GM19395 (cell line): ENCODE data around the gene TNC.
A peak's percentile ranks its signal among the peaks of the same experiment; 100 is the strongest.

Source experiments
- ATAC-seq: cut with Tn5 transposase; IDR thresholded peaks from one replicate; pipeline ENCODE4 v1.9.1; 2021; ENCODE audit warnings: mild to moderate bottlenecking, moderate library complexity; ENCODE audit not compliant: unreplicated experiment

Gene TNC

DNA sequence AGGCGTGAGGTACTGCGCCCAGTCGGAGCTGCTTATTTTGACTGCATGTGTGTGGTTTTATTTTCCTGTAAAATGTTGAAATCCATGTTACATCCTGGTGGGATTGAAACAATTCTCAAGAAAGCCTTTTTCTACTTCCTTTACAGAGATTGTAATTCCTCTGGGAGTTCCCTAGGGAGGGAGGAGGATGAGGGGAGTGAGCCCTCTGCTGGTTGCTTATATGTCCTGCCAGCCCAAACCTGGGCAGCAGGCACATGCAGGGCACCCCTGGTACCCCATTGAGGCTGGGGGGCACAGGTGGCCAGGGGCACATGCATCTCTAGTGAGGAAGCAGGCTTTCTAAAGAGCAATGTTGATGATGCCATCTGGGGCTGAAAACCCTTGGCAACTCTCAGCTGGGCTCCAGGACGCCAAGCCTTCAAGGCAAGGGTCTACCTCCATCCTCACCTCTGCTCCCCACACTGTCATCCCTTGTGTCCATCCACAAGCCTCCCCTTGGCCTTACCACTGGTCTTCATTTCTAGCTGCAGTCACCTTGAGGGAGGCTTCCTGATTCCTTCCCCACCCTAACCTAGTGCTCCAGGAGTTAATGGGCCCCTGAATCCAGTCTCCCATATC lies 102.8 kb downstream of the TNC start:
- ATAC-seq = no peak

DNA sequence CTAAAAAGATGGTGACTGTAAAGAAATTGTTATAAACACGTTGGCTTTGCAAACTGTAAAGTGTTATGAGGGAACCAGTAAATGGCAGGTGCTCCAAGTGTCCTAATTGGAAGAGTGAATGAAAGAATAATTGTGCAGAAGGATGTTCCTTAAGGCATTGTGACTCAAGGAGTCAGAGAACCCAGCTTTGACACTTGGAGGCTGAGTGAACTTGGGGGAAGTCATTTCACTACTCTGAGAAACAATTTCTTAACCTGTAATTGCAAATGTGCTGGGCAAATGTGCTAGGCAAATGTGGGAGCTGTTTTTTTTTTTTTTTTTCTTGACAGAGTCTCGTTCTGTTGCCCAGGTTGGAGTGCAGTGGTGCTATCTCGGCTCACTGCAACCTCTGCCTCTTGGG lies 103.5 kb downstream of the TNC start:
- ATAC-seq = no peak

GRCh38 chr9:115013998-115014397 lies 104.0 kb downstream of the TNC start:
- peak; percentile 78 for ATAC-seq

DNA sequence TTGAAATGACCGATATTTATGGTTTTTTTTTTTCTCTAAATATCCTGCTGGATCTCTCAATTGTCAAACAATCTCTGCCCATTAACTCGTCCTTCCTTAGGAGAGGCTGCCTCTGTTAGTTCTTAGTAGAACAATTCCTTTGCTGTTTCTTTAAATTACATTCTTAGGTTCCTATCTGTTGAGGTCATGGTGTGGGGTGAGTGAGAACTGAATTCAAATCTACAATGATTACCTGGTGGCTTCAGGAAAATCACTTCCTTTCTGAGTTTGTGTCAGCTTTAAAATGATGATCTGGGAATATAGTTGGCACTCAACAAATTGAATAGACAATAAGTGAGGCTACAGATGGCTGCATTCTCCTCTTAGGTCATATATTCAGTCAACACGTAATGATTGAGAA lies 105.5 kb downstream of the TNC start:
- no peak for ATAC-seq

DNA sequence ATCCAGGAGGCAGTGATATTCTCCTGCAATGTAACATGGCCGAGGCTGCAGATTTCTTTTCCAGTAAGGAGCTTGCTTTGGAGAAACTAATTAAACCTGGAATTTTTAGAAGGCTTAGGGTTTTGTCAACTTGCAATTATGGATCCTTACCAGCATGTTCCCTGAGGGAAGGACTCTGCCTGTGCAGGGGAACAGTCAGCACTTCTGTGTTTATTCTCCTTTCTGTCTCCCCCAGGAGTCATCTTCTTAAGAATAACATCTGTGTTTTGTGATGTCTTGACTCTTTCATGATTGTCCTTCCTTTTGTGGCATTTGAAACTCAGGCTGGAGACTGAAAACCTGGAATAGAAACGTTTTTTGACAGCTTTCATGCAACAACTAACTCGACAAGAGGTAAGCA lies 107.1 kb downstream of the TNC start:
- ATAC-seq = no peak

DNA sequence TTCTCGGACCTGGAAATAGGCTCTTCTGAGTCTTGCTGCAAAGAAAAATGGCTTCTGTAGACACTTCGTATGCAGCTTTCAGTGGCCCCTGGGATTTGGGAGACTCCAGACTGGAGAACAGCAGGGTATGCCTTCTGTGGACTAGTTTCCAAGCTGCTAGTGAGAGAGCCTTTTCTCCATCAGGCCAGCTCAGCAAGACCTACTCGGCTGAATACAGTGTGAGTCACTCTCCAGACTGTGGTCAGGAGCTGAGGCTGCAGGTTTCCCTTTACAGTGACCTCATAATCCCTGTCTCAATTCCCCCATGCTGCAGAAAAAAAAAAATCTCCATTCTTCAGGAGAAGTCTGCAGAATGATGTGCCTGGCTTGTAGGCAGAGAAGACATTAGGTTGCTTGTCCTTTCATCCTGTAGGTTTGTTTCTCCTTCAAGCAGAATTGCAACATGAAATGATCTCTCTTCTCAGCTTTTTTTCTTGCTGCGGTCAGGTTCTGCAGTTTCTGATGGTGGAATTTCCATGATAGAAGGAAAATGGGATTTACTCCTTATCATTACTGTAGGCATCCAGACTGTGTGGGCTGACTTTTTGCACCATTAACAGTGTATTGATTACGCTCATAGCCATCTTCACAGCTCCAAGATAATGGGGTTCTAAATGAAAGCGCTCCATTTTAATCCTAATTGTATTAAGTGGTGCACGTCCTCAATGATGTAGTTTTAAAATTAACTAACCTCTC lies 109.3 kb downstream of the TNC start:
- ATAC-seq = no peak

DNA sequence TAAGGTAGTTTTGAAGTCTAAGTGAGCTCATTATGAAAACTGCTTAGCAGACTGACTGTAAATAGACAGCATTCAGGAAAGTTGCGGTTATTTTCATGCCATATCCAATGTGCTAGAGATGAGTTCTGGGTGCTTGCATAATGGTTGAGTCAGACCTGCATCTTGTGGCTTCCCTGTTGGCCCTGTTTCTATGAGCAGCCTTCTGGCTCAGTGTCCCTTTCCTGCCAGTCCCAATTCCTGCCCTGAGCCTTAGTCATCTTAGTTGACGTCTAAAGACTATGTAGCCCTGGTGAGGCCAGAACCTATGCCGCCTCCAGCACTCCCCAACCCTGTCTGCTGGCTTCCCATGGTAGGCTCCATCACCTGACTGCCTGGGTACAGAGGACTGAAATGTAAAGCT lies 111.3 kb downstream of the TNC start:
- ATAC-seq = no peak

DNA sequence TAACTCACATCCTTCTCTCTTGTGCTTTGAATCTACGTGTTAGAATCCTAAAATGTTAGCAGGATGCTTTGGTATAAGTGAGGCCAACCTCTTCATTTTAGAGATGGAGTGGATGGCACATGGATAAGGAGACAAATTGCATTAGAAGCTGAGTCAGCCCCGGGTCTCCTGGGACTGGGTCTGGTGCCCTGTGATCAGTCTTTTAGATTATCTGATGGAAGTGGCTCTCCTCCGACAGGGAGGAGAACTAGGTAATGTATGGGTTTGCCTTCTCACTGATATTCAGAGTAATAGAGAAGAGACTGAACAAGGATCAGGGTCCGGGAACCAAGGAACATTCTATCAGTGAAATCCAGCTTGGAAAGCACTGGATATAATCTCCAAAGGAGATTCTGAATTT lies 112.6 kb downstream of the TNC start:
- ATAC-seq = no peak

- no peak for ATAC-seq
Observed at GRCh38 chr9:115004545-115004944, 113.4 kb downstream of the TNC start.

DNA sequence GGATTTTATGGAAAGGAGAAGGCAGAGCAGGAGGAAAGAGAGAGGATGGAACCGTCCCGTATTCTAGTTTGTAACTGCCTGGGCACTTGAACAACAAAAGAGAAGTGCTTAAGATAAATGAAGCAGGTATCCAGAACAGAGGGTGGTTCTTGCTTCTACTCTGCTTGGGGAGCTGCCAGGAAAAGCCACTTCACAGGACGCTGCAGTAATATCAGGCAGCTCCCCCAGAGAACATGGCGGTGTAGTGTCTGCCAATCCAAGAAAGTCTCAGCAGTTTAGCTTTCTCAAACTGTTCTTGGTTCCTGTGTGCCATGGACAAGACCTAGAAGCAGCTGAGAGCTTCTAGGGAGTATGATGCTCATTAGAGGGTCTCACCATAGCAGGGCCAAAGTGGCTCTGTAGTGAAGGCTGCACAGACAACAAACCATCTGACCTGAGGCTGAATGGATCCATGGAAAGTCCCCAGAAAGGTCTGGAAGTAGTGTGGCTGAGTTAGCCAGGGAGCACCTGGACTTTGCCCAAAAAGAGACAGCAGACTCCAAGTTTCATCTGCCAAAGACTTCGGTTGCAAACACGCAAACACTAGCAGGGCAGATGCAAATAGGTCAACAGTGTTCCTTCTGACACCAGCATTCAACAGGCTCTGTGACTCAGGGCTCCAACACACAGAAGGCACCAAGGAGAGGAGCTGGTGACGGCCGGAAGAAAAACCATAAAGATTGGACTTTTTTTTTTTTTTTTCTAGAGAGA lies 115.4 kb downstream of the TNC start:
- ATAC-seq = no peak

- no peak for ATAC-seq
Observed at GRCh38 chr9:115000217-115000639, 117.7 kb downstream of the TNC start.

- no peak for ATAC-seq
Observed at GRCh38 chr9:114998326-114998725, 119.6 kb downstream of the TNC start.

DNA sequence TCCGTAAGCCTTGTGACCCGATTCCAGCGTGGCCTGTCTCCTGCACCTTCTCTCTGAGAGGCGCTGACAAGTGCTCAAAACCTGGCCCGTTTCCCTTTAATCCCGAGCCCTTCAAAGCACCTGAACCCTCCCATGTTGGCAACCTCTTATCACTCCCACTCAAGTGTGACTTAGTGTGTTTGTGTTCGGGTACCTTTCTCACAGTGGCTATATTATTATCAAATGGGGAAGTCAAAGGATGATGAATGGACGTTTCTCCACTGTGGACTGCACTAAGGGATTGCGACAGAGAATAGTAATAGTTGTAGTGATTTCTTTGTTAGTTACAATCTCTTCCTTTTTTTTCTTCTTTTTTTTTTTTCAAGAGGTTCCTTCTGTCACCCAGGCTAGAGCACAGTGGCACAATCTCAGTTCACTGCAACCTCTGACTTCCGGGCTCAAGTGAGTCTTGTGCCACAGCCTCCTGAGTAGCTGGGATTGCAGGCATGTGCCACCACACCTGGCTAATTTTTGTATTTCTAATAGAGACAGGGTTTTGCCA lies 122.2 kb downstream of the TNC start:
- no peak for ATAC-seq

- ATAC-seq = no peak
Observed at GRCh38 chr9:114994768-114995167, 123.2 kb downstream of the TNC start.

GRCh38 chr9:114991861-114992260 lies 126.1 kb downstream of the TNC start:
- no peak for ATAC-seq

DNA sequence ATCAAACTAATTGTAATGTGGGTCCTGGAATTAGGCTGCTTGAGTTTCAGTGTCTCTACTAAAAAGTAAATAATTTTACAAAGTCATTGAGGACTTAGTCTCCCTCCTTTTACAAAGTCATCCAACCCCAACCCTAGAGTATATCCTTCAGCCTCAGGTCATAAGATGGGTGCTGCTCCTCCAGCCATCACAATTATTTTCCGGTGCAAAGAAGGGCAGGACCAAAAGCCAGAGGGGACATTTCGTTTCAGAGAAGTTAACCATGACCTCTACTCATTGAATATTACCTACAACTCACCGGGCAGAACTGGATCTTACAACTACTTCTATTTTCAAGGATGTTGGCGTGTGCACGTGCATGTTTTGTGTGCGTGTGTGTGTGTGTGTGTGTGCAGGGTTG lies 127.1 kb downstream of the TNC start:
- ATAC-seq = no peak

- peak; percentile 60 for ATAC-seq
Observed at GRCh38 chr9:114989600-114990410, 128.2 kb downstream of the TNC start.

GRCh38 chr9:114988962-114989599 lies 128.9 kb downstream of the TNC start:
- ATAC-seq = peak; percentile 55

GRCh38 chr9:114987116-114987515 lies 130.8 kb downstream of the TNC start:
- ATAC-seq = no peak

DNA sequence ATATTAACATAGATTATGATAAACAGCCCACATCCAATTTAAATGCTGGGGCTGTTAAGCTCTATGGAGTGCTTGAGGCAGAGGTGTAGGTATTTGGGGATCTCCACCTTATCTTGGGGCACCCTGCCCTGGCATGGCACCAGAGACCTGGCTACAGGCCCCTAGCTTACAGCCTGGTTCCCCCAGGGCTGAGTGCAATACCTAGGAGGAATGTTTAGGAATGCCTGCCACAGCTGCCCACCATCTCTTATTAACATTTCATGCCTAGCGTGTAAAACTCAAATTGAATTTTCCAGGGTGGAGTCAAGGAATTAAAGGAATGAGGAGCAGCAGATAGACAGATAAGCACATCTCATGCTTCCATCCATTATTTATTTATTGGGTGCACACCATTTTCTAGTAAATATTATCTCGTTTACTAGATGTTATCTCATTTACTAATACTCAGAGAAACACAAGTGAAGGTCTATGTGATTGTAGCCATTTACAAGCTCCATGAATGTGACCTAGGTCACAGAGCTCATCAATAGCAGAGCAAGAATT lies 131.9 kb downstream of the TNC start:
- ATAC-seq = no peak
